PFSK-1 (cell line): Measurements from ENCODE around the gene TMEM169.

Experiments used
- POLR2AphosphoS5 ChIP-seq: IDR thresholded peaks from 2 replicates; pipeline ENCODE4 v1.6.1; 2012; ENCODE audit warnings: low read depth, mild to moderate bottlenecking, control low read depth, low read length, moderate library complexity
- TAF1 ChIP-seq: IDR thresholded peaks from 2 replicates; pipeline ENCODE4 v1.6.1; 2012; ENCODE audit warnings: low read length, control low read depth, borderline replicate concordance; ENCODE audit not compliant: insufficient read depth
- TF ChIP-seq, protein P1 (sequence below), 2 experiments: IDR thresholded peaks; 2 replicates each; pipeline versions ENCODE4 v1.6.1 to v1.8.0; 2011 to 2012; ENCODE audit warnings: low read depth in 2 of 2, low read length in 2 of 2, control low read depth in 1 of 2, inconsistent platforms in 1 of 2, mild to moderate bottlenecking in 1 of 2, moderate library complexity in 1 of 2; ENCODE audit not compliant: insufficient read depth in 1 of 2

DNA sequence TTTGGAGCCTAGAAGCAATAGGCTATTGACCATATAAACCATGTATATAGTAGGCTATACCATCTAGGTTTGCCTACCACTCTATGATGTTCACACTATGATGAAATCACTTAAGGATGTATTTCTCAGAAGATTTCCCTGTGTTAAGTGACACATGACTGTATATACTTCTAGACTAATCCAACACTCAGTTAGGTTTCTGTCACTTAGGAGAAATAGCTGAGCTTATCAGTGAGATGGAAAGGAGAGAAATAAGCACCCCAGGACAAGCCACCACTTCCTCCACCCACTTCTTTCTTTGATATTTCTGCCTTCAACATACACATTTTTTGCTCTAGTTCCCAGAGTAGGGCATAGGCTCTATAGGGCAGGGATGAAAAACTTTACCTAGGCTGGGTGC is 7.9 kb upstream of the TMEM169 start:
- TF ChIP-seq TAF1: no peak
- TF ChIP-seq, protein P1, sequence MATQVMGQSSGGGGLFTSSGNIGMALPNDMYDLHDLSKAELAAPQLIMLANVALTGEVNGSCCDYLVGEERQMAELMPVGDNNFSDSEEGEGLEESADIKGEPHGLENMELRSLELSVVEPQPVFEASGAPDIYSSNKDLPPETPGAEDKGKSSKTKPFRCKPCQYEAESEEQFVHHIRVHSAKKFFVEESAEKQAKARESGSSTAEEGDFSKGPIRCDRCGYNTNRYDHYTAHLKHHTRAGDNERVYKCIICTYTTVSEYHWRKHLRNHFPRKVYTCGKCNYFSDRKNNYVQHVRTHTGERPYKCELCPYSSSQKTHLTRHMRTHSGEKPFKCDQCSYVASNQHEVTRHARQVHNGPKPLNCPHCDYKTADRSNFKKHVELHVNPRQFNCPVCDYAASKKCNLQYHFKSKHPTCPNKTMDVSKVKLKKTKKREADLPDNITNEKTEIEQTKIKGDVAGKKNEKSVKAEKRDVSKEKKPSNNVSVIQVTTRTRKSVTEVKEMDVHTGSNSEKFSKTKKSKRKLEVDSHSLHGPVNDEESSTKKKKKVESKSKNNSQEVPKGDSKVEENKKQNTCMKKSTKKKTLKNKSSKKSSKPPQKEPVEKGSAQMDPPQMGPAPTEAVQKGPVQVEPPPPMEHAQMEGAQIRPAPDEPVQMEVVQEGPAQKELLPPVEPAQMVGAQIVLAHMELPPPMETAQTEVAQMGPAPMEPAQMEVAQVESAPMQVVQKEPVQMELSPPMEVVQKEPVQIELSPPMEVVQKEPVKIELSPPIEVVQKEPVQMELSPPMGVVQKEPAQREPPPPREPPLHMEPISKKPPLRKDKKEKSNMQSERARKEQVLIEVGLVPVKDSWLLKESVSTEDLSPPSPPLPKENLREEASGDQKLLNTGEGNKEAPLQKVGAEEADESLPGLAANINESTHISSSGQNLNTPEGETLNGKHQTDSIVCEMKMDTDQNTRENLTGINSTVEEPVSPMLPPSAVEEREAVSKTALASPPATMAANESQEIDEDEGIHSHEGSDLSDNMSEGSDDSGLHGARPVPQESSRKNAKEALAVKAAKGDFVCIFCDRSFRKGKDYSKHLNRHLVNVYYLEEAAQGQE (IDR thresholded peaks at IDR 0.05; ENCODE audit: insufficient read depth in 1 of 2, low read depth in 2 of 2, low read length in 2 of 2): no peak
- TF ChIP-seq POLR2AphosphoS5: no peak
